Purkinje cell (primary cell): ENCODE results near the gene ZNF207. TPM values are rescaled to one million over a fixed set of nuclear protein-coding genes. Genes with fewer than 3 reads are reported as not detected.

Experiments
- polyA plus RNA-seq: library from polyadenylated mRNA; unstranded; fragments of >200 nt; fragmentation: Nextera tagmentation; gene quantifications from 2 replicates; pipeline ENCODE4 v1.2.1, GENCODE V29; 2014

Gene ZNF207
- polyA plus RNA-seq = 69.6 and 73.2 TPM in 2 replicates

GRCh38 chr17:32349854-32350665 lies at the start of gene ZNF207:
TSS of gene ZNF207 (plus strand) at chr17:32350157. CDS start at chr17:32350286, 129 bp downstream.

DNA sequence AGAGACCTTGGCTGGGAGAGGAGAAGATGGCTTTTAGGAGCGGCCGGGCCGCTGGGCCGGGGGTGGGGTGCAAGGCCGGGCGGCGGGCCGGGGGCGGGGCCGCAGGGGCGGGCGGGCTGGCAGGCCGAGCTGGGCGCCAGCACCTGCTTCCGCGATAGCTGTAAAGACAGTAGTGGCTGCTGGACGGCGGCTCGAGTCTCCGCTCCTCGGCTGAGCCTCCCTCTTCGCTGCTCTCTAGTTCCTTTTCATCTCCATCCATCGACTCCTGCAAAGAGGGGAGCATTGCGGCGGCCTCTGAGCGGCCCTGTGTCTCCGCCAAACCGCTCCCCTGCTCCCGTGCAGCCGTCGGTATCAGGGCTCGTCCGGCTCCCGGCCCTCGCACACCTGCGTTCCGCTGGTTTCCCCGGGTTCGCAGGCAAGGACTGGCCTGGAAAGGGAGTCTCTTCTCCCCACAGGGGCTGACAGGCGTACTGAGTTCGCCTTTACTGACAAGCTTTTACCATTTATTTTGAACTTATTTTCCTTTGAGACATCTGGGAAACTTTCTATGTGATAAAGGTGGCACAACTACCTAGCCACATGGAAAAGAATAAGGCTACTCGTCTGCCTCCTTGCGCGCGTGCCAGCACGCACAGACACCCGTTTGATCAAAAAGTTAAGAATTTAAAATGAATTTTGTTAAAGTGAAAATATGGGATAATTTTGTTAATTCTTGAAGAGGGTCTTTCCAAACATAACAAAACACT lies 7.9 kb upstream of the ZNF207 start, which contains the start of gene C17orf75:
TSS of gene C17orf75 (minus strand) at position 317 of the 746 bp plus-strand sequence. CDS start at position 283, 34 bp downstream.

Other genes starting within 250 kb of the ZNF207 start
- 282 and 297 TPM in 2 replicates for gene RHOT1, start 207.7 kb upstream of the ZNF207 start, polyA plus RNA-seq
- 0.17 TPM in 1 of 2 replicates, not detected in the other for gene RHBDL3, start 84.3 kb upstream of the ZNF207 start, polyA plus RNA-seq
- gene C17orf75, start 8.0 kb upstream of the ZNF207 start, polyA plus RNA-seq = 62.4 and 68.5 TPM in 2 replicates
- gene PSMD11, start 94.4 kb downstream of the ZNF207 start, polyA plus RNA-seq = 143 and 181 TPM in 2 replicates
- gene CDK5R1, start 136.8 kb downstream of the ZNF207 start, polyA plus RNA-seq = 37.6 and 48.5 TPM in 2 replicates